HG03066 (cell line): ENCODE results near the gene GNLY.

Source experiments
- ATAC-seq: cut with Tn5 transposase; IDR thresholded peaks from one replicate; pipeline ENCODE4 v1.9.1; 2021; ENCODE audit warnings: low read depth; ENCODE audit not compliant: unreplicated experiment

Gene GNLY

GRCh38 chr2:85741211-85741832 lies 47.2 kb downstream of the GNLY start:
- no peak for ATAC-seq

- ATAC-seq, result no peak
Observed at GRCh38 chr2:85741833-85742455, 47.8 kb downstream of the GNLY start.

GRCh38 chr2:85743304-85743978 lies 49.3 kb downstream of the GNLY start:
- ATAC-seq, result no peak

- ATAC-seq, result no peak
Observed at GRCh38 chr2:85744055-85744454, 49.9 kb downstream of the GNLY start.

- no peak for ATAC-seq
Observed at GRCh38 chr2:85744741-85745601, 50.8 kb downstream of the GNLY start.

GRCh38 chr2:85745619-85746018 lies 51.5 kb downstream of the GNLY start:
- no peak for ATAC-seq

- ATAC-seq, result no peak
Observed at GRCh38 chr2:85746321-85747004, 52.3 kb downstream of the GNLY start.

- ATAC-seq, result no peak
Observed at GRCh38 chr2:85747441-85747840, 53.3 kb downstream of the GNLY start.

- peak; percentile 76 for ATAC-seq
Observed at GRCh38 chr2:85748039-85748734, 54.0 kb downstream of the GNLY start.
